Upper lobe of left lung (tissue), 4 donors: ENCODE results near the gene MRNIP.

Source experiments
- EP300 ChIP-seq, 4 donors: sonication (generic); formaldehyde crosslinking; IDR thresholded peaks; one replicate each; pipeline ENCODE4 v1.5.1; 2017; ENCODE audit warnings: antibody characterized with exemption in 4 of 4, control low read depth in 2 of 4
- POLR2A ChIP-seq, 4 donors: fragments of 450-650 bp; IDR thresholded peaks; one replicate each; pipeline ENCODE4 v1.5.1; 2016 to 2017; ENCODE audit warnings: antibody characterized with exemption in 4 of 4, mild to moderate bottlenecking in 2 of 4
- TF ChIP-seq, protein P1 (sequence below), 6 experiments: fragments of 450-650 bp in 4 of 6; fragments of 200-600 bp in 2 of 6; sonication (generic) in 2 of 6; IDR thresholded peaks; one replicate each; pipeline ENCODE4 v1.5.1; 2016 to 2019; ENCODE audit warnings: antibody characterized with exemption in 6 of 6

DNA sequence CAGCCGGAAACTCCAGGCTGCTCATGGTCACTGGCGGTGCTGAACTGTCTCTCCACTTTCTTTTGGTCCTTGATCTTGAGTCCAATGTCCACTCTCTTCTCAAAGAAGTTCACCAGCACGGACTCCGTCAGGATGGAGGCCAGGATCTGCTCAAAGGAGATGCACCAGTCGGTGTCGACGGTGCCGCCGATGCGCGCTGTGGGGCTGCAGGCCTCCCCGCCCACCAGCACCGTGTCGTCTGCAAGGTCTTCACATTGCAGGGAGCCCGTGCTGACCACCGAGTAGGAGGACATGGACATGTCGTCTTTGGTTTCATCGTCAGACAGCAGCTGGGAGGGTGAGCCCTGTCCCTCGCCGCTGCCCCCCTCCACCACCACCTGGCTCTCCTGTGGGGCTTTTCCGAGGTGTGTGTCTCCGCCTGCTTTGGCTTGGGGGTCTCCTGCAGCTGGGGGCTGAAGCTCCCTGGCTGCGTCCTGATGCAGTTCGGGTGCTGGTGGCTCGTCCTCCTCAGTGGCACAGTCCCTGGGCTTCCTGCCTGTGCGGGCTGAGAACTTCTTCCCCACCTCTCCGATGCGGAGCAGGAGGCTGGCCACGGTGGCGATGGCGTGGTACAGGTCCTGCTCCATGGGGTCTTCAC is 5.0 kb upstream of the MRNIP start:
- TF ChIP-seq POLR2A (IDR thresholded peaks at IDR 0.05) = no peak
- TF ChIP-seq EP300 (IDR thresholded peaks at IDR 0.05) = no peak
- TF ChIP-seq, protein P1, sequence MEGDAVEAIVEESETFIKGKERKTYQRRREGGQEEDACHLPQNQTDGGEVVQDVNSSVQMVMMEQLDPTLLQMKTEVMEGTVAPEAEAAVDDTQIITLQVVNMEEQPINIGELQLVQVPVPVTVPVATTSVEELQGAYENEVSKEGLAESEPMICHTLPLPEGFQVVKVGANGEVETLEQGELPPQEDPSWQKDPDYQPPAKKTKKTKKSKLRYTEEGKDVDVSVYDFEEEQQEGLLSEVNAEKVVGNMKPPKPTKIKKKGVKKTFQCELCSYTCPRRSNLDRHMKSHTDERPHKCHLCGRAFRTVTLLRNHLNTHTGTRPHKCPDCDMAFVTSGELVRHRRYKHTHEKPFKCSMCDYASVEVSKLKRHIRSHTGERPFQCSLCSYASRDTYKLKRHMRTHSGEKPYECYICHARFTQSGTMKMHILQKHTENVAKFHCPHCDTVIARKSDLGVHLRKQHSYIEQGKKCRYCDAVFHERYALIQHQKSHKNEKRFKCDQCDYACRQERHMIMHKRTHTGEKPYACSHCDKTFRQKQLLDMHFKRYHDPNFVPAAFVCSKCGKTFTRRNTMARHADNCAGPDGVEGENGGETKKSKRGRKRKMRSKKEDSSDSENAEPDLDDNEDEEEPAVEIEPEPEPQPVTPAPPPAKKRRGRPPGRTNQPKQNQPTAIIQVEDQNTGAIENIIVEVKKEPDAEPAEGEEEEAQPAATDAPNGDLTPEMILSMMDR (IDR thresholded peaks at IDR 0.05) = no peak
